DLD1 (cell line): Measurements from ENCODE around the gene ARID4B.

ENCODE experiments used
- in situ Hi-C: cut with HindIII; loops from 2 replicates; pipeline ENCODE4 v1.10.0; 2017; ENCODE audit warnings: low sequenced_read_pairs

Gene ARID4B

DNA sequence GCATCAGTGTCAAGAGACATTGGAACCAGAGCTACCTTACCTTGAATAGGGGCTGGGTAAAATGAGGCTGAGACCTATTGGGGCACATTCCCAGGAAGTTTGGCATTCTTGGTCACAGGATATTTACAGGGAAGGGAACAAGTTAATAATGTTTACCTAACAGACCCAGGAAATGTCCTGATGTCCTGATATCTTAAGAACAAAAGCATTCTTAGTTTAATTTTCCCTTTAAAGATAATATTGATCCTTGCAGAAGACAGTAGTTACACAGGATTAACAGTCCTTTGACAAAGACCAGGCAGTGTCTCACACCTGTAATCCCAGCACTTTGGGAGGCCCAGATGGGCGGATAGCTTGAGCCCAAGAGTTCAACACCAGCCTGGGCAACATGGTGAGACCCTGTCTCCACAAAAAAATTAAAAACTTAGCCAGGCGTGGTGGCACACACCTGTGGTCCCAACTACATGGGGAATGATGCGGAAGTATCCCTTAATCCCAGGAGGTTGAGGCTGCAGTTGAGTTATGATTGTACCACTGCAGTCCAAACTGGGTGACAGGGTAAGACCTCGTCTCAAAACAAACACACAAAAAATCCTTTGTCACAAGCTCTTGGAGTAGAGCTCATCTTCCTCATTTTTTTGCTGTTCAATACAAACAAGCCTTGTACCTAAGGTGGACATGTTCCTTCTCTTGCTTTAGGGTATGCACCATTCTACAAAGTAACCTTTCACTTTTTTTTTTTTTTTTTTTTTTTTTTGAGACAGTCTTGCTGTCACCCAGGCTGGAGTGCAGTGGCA is 198.0 kb downstream of the ARID4B start:
- in situ Hi-C loops: no loop called here

DNA sequence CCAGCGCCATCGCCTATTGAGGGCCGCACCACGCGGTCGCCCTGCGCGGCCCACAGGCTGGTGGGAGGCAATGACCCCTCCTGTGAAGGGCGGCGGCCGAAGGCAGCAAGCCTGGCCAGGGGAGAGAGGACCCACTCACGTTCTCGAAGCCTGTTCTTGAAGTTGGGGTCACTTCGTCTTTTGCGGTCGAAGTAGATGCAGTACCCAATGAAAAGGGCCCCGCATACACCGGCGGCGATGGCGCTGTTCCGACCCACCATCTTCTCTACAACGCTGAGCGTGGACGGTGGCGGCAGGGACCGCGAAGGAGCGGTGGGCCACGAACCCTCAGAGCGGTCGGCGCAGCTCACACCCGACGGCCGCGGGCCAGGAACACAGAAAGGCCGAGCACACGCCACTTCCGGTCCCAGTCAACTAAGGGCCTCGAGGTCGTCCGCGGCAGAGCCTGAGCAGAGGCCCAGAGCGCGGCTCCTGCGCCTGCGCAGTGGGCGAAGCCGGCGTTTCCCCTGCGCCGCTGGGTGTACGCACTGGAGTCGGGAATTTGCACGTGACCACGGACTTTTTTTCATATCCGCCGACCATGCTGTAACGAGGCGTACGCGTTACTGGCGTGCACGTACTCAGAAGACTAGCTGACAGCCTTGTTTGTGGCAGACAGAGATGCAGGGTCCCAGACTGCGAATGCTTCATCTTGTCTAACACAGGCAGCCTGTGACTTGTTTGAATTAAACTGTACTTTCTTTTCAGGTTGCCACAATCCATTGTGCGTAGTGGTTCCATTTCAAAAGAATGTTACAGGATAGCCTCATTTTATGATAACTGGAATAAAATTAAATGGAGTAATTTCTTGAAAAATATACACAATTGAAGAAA is 199.3 kb downstream of the ARID4B start, which contains the start of gene TOMM20:
Gene TOMM20 (minus strand): TSS at position 382 of the 873 bp plus-strand sequence. CDS start 122 bp downstream, at position 260.
- in situ Hi-C loops: no loop called here

- in situ Hi-C loops: no loop called here
Observed at GRCh38 chr1:235127732-235128455, 200.1 kb downstream of the ARID4B start.

DNA sequence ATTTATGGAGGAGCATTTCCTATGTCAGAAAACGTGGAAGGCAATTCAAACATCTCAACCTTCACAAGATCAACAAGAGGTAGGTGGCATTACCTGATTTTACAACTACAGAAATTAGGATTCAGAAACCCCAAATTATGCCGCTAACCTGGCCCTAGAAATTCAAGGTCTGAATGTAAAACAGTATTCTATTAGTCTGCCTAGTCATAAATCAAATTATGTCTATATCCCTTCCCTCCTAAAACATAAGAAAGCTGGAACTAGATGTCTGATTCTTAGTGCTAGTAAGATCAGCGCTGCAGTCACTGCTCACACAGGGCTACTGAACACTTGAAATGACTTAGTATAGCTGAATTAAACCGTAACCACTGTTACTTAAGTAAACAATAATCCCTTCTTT is 200.8 kb downstream of the ARID4B start:
- in situ Hi-C loops: no loop called here

- in situ Hi-C loops: no loop called here
Observed at GRCh38 chr1:235124665-235125064, 203.3 kb downstream of the ARID4B start.

- in situ Hi-C loops: no loop called here
Observed at GRCh38 chr1:235124111-235124510, 203.9 kb downstream of the ARID4B start.

DNA sequence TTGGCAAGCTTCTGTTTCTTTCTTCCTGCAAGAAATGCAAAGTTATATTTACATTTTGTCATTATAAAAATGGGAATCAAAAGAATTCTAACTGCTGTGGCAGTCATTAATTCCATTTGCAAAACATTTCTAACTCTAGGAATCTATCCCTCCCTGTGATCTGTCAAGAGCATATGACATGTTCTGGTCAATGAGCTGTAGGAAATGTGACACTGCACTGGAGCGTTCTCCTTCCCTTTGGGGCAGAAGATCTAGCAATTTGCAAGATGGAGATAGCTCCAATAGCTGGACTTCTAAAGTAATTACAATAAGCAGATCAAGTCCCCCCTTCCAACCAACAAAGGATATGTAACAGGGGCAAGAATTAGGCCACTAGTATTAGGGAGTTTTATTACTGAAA is 205.6 kb downstream of the ARID4B start:
- in situ Hi-C loops: no loop called here
